K562 (cell line): ENCODE data around the gene PRPSAP1. TPM values are rescaled to one million over a fixed set of nuclear protein-coding genes. Genes with fewer than 3 reads are reported as not detected.

Source experiments
- GABPB2 ChIP-seq: fragments of 250-450 bp; sonication (Bioruptor Pico); conservative IDR thresholded peaks from 2 replicates; pipeline ENCODE4 v1.5.1; 2021; ENCODE audit warnings: mild to moderate bottlenecking
- KAT7 ChIP-seq: sonication (generic); formaldehyde crosslinking; IDR thresholded peaks from 2 replicates; pipeline ENCODE4 v1.8.0; 2022; ENCODE audit warnings: missing genetic modification reagents, mild to moderate bottlenecking, borderline replicate concordance
- MAFK ChIP-seq: IDR thresholded peaks from 2 replicates; pipeline ENCODE4 v1.6.1; 2011; ENCODE audit warnings: low read length, improper control_type of control experiment
- TOE1 ChIP-seq, 2 experiments: fragments of 450-650 bp in 1 of 2; sonication (generic) in 1 of 2; formaldehyde crosslinking in 1 of 2; IDR thresholded peaks; 2 replicates each; pipeline versions ENCODE4 v1.7.1 to v1.8.0; 2016 to 2022; ENCODE audit warnings: borderline replicate concordance in 2 of 2, mild to moderate bottlenecking in 2 of 2, antibody characterized with exemption in 1 of 2, inconsistent platforms in 1 of 2, low read depth in 1 of 2, missing genetic modification reagents in 1 of 2, moderate library complexity in 1 of 2
- ZBTB17 ChIP-seq: fragments of 450-650 bp; formaldehyde crosslinking; IDR thresholded peaks from 2 replicates; pipeline ENCODE4 v1.4.0; 2020; ENCODE audit warnings: mild to moderate bottlenecking
- polyA plus RNA-seq, 8 experiments: library from polyadenylated mRNA; depleted of rRNA in 4 of 8; stranded (reverse) in 5 of 8; unstranded in 3 of 8; fragments of >200 nt; fragmentation: Nextera tagmentation in 2 of 8; fragmentation: Illumina TruSeq in 1 of 8; extraction: Ambion mirVana in 2 of 8; extraction: Trizol in 1 of 8; gene quantifications; 2 replicates each; pipeline versions ENCODE4 v1.2.1 to v1.2.3, GENCODE V29; 2011 to 2014; ENCODE audit warnings: inconsistent platforms in 1 of 8, missing spikeins in 1 of 8
- total RNA-seq, 7 experiments: library from RNA; depleted of rRNA in 6 of 7; stranded (reverse); fragments of >200 nt in 6 of 7; fragmentation: Illumina TruSeq in 2 of 7; extraction: Trizol in 2 of 7; gene quantifications; 2 replicates each; pipeline versions ENCODE4 v1.2.1 to v1.2.3, GENCODE V29; 2011 to 2021; ENCODE audit warnings: low replicate concordance in 1 of 7
- TF ChIP-seq, protein P1 (sequence below), 2 experiments: IDR thresholded peaks in 1 of 2; conservative IDR thresholded peaks in 1 of 2; 2 replicates each; pipeline ENCODE4 v1.6.1; 2016; ENCODE audit warnings: low read depth in 2 of 2, mild to moderate bottlenecking in 1 of 2, missing compliant biosample characterization in 1 of 2, missing genetic modification characterization in 1 of 2, moderate library complexity in 1 of 2
- TF ChIP-seq, protein P2 (sequence below): fragments of 250-450 bp; sonication (Bioruptor Pico); IDR thresholded peaks from 2 replicates; pipeline ENCODE4 v1.9.0; 2021; ENCODE audit warnings: mild to moderate bottlenecking, inconsistent platforms
- TF ChIP-seq, protein P3 (sequence below): fragments of 450-650 bp; IDR thresholded peaks from 2 replicates; pipeline ENCODE4 v1.6.1; 2016; ENCODE audit warnings: low read depth
- TF ChIP-seq, protein P4 (sequence below): fragments of 250-450 bp; sonication (Bioruptor Pico); IDR thresholded peaks from 2 replicates; pipeline ENCODE4 v1.5.0; 2020; ENCODE audit warnings: mild to moderate bottlenecking, borderline replicate concordance

The PRPSAP1 gene
- total and polyA plus RNA-seq, 9 of the 15 experiments (the other 6 are each of a cell fraction or from before 2014, with no cell fraction given) = 21.9 to 77.1 (median 40.8) TPM

DNA sequence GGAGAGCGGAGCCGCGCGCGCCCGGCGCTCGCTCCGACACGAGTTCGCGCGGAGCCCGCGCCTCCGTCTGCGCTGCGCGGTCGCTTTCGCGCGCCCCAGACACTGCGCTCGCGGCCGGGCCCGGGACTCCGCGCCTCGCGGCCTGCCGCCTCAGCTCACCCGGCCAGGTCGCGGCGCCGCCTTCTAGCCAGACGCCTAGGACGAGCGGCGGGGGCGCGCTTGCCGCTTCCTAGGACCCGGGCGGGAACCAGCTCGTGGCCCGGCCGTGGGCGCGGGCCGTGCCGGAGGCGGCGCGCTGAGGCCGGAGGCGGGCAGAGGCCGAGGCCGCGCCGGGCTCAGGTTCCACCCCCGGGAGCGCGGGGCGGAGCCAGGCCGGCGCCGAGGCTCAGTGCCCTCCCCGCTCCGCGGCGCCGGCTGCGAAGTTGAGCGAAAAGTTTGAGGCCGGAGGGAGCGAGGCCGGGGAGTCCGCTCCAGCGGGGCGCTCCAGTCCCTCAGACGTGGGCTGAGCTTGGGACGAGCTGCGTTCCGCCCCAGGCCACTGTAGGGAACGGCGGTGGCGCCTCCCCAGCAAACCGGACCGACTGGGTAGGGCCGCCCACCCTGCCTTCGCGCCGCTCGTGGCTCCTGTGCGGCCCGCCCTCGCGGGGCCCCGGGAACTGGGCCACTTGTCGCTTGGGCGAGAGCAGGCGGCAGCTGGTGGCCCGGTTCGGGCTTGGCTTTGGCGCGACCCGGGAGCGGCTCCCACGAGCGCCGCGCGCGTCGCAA lies 30.7 kb upstream of the PRPSAP1 start, which contains the start of gene SPHK1 (continued):
- TF ChIP-seq, protein P1, sequence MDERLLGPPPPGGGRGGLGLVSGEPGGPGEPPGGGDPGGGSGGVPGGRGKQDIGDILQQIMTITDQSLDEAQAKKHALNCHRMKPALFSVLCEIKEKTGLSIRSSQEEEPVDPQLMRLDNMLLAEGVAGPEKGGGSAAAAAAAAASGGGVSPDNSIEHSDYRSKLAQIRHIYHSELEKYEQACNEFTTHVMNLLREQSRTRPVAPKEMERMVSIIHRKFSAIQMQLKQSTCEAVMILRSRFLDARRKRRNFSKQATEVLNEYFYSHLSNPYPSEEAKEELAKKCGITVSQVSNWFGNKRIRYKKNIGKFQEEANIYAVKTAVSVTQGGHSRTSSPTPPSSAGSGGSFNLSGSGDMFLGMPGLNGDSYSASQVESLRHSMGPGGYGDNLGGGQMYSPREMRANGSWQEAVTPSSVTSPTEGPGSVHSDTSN (CRISPR knock-in tag; IDR thresholded peaks at IDR 0.05; ENCODE audit: low read depth) = no peak
- TF ChIP-seq, protein P1 (tag; conservative IDR thresholded peaks at IDR 0.05; ENCODE audit: low read depth) = no peak
- TF ChIP-seq KAT7 (CRISPR knock-in tag) (no peak), MAFK (no peak), GABPB2 (CRISPR knock-in tag) (no peak), TOE1 (IDR thresholded peaks at IDR 0.05; ENCODE audit: borderline replicate concordance) (no peak), TOE1 (CRISPR knock-in tag; IDR thresholded peaks at IDR 0.05; ENCODE audit: borderline replicate concordance, low read depth) (no peak), ZBTB17 (CRISPR knock-in tag) (no peak)
- TF ChIP-seq, protein P2, sequence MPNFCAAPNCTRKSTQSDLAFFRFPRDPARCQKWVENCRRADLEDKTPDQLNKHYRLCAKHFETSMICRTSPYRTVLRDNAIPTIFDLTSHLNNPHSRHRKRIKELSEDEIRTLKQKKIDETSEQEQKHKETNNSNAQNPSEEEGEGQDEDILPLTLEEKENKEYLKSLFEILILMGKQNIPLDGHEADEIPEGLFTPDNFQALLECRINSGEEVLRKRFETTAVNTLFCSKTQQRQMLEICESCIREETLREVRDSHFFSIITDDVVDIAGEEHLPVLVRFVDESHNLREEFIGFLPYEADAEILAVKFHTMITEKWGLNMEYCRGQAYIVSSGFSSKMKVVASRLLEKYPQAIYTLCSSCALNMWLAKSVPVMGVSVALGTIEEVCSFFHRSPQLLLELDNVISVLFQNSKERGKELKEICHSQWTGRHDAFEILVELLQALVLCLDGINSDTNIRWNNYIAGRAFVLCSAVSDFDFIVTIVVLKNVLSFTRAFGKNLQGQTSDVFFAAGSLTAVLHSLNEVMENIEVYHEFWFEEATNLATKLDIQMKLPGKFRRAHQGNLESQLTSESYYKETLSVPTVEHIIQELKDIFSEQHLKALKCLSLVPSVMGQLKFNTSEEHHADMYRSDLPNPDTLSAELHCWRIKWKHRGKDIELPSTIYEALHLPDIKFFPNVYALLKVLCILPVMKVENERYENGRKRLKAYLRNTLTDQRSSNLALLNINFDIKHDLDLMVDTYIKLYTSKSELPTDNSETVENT (CRISPR knock-in tag) = no peak
- TF ChIP-seq, protein P3, sequence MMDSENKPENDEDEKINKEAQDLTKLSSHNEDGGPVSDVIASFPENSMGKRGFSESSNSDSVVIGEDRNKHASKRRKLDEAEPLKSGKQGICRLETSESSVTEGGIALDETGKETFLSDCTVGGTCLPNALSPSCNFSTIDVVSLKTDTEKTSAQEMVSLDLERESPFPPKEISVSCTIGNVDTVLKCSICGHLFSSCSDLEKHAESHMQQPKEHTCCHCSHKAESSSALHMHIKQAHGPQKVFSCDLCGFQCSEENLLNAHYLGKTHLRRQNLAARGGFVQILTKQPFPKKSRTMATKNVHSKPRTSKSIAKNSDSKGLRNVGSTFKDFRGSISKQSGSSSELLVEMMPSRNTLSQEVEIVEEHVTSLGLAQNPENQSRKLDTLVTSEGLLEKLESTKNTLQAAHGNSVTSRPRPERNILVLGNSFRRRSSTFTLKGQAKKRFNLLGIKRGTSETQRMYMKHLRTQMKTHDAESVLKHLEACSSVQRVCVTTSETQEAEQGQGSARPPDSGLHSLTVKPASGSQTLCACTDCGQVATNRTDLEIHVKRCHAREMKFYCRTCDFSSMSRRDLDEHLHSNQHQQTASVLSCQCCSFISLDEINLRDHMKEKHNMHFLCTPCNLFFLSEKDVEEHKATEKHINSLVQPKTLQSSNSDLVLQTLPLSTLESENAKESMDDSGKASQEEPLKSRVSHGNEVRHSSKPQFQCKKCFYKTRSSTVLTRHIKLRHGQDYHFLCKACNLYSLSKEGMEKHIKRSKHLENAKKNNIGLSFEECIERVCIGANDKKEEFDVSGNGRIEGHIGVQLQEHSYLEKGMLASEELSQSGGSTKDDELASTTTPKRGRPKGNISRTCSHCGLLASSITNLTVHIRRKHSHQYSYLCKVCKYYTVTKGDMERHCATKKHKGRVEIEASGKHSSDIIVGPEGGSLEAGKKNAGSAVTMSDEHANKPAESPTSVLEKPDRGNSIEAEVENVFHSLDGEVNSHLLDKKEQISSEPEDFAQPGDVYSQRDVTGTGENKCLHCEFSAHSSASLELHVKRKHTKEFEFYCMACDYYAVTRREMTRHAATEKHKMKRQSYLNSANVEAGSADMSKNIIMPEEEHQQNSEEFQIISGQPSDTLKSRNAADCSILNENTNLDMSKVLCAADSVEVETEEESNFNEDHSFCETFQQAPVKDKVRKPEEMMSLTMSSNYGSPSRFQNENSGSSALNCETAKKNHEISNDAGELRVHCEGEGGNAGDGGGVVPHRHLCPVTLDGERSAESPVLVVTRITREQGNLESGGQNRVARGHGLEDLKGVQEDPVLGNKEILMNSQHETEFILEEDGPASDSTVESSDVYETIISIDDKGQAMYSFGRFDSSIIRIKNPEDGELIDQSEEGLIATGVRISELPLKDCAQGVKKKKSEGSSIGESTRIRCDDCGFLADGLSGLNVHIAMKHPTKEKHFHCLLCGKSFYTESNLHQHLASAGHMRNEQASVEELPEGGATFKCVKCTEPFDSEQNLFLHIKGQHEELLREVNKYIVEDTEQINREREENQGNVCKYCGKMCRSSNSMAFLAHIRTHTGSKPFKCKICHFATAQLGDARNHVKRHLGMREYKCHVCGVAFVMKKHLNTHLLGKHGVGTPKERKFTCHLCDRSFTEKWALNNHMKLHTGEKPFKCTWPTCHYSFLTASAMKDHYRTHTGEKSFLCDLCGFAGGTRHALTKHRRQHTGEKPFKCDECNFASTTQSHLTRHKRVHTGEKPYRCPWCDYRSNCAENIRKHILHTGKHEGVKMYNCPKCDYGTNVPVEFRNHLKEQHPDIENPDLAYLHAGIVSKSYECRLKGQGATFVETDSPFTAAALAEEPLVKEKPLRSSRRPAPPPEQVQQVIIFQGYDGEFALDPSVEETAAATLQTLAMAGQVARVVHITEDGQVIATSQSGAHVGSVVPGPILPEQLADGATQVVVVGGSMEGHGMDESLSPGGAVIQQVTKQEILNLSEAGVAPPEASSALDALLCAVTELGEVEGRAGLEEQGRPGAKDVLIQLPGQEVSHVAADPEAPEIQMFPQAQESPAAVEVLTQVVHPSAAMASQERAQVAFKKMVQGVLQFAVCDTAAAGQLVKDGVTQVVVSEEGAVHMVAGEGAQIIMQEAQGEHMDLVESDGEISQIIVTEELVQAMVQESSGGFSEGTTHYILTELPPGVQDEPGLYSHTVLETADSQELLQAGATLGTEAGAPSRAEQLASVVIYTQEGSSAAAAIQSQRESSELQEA = no peak
- TF ChIP-seq, protein P4, sequence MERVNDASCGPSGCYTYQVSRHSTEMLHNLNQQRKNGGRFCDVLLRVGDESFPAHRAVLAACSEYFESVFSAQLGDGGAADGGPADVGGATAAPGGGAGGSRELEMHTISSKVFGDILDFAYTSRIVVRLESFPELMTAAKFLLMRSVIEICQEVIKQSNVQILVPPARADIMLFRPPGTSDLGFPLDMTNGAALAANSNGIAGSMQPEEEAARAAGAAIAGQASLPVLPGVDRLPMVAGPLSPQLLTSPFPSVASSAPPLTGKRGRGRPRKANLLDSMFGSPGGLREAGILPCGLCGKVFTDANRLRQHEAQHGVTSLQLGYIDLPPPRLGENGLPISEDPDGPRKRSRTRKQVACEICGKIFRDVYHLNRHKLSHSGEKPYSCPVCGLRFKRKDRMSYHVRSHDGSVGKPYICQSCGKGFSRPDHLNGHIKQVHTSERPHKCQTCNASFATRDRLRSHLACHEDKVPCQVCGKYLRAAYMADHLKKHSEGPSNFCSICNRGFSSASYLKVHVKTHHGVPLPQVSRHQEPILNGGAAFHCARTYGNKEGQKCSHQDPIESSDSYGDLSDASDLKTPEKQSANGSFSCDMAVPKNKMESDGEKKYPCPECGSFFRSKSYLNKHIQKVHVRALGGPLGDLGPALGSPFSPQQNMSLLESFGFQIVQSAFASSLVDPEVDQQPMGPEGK (CRISPR knock-in tag) = no peak
